Measurements from ENCODE around the gene KCNJ2.

DNA sequence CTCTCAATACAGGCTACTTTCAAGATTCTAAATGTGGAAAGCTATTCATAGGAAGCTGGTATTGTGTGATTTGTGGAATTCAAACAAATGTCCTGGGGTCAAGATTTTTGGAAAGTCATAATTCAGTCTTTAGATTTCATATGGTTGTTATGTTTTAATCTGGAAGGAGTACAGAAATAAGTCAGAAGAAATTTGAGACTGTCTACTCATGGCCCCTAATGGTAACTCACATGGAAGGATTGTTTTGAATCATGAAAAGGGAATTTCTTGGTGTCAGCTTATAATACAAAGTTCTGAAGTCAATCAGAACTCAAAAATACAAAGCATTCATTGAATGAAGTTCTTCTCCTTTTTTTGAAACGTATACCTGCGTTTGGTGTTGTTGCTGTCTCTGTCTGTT is 3.1 kb downstream of the KCNJ2 start:
- TF ChIP-seq CTCF (IDR thresholded peaks at IDR 0.05), result no peak
- TF ChIP-seq EP300 (IDR thresholded peaks at IDR 0.05), result no peak
- no peak for TF ChIP-seq POLR2A (IDR thresholded peaks at IDR 0.05)

Data from tibial nerve (tissue), 4 donors.